ENCODE results near the gene ETFA. TPM values are rescaled to one million over a fixed set of nuclear protein-coding genes. Genes with fewer than 3 reads are reported as not detected.
A peak's percentile ranks its signal among the peaks of the same experiment; 100 is the strongest.
"Not testable (repeated sequence)": the region's sequence is repeated elsewhere in the genome, so short reads cannot be mapped to it uniquely, and the experiment has no call there.

The ETFA gene
- total RNA-seq, 1 donor from 2014 or later: 165 TPM

DNA sequence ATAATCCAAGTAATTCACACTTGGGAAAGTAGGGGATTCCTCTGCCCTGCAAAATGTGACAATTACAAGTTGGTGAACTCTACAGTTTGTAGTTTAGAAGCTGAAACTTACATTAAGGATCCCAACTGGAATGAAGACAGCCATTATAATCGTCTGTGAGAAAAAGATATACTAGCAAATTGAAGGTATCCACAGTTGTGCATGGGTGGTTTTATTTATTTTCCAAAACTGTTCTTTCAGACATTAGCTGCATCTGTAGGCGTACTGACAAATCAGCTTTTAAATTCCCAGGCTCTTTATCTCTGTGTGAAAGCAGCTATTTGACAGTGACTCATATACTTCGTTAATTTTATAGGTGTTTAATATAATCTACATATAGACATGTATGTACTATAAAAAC lies 12.8 kb upstream of the ETFA start:
- no peak for DNase-seq

DNA sequence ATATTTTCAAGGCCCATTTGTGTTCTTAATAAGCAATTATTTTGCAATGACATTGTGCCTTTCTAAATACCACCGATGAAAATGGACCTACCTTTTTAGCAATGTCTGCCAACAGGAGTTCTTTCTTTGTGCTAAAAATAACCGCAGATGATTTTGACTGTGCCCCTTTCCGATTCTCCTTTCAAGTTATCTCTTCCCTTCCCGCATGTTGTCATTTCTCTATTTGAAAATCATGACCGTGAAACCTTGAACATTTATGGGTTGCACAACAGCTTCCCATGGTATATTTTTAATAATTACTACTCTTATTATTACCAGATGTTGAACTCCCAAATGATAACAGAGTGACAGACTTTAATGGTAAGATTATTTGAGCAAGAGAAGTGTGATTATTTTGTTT lies 10.3 kb upstream of the ETFA start:
- no peak for DNase-seq

DNA sequence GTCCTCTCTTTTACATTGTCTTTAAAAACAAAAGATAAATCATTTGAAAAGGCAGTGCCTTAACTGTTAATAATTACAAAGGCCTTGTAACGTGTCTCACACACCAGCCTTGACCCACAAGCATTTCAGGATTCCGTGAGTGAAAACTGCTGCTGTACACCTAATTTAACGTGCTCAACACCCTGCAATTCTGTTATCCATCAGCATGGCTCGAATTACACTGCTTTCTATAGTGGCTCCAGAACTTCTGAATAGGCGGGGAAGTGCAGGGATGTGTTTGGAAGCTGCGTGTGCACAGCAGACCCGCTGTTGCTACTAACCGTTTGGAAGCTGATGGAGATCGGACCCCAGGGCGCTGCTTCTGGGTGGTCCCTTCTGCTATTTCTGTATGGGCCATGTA lies 9.9 kb upstream of the ETFA start:
- no peak for DNase-seq

- DNase-seq: no peak
These were observed 8.7 kb upstream of the ETFA start for GRCh38 chr15:76320012-76320411.

DNA sequence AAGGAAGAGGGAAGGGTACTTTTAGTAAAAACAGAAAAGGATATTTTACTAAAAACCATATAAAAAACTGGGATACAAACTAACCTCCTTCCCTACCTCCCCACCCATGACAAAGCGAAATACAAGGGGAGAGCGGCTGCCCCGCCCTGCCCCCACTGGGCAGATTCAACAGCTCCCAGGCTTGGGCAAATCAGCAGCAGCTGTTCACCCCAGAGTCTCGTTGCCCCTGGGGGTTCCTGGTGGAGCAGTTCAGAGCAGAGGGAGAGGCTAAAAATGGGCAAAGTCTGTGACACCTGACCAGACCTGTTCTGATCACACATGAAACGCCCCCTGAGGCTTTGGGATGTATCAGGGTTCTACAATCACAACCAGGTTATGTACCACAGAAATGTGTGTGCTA lies 2.5 kb upstream of the ETFA start:
- no peak for DNase-seq

- DNase-seq: not testable (repeated sequence)
These were observed 1.9 kb upstream of the ETFA start for GRCh38 chr15:76313175-76313567.

- peak; percentile 46 for DNase-seq
These were observed 1.4 kb upstream of the ETFA start for GRCh38 chr15:76312540-76313174.

DNA sequence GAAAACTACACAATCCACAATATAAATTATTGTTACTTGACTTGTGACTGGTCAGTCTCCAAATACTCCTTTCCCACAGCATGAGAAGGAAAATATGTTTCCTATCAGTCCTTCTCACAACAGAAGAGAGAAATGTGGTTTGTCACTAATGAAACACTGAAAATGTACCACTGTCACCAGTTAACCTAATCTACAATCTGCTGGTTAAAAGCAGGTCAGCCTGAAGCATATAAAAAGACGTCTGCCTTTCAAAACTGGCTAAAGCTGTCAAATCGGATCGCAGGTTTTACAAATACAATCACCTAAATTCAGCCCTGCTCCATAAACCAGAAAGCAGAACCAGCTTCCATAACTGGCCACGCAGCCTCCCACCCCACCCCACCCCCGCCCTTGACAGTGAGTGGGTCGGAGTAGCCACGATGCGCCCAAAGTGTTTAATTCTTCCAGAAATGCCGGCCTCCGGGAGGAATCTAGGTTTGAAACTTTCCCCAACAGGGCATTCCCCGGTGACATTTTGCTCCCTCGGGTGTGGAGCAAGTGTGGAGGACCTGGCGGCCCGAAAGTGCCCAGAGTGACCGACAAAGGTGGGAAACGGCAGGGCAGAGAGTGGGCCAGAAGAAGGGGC lies 682 bp downstream of the ETFA start:
- peak; percentile 38 for DNase-seq

DNA sequence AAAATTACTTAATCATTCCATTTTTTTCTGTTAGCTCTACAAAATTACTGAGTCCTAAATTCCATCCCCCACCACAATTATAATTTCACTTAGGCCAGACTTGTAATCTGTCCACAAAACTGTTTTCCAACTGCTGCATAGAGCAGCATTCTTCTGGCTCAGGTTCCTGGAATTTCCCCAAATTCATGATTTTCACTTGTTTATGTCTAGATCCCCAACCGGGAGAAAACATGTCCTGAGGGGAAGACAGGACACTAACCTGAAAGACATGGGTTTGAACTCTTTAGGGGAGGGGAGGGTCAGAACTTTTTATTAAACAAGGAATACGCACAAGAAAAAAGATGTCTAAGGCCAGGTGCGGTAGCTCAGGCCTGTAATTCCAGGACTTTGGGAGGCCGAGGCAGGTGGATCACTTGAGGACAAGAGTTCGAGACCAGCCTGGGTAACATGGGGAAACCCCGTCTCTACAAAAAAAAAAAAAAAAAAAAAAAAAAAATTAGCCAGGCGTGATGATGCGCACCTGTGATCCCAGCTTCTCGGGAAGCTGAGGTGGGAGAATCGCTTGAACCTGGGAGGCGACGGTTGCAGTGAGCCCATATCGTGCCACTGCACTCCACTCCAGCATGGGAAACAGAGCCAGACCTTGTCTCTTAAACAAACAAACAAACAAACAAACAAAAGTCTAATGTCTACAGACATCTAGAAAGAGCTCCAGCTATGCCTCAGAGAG lies 1.5 kb downstream of the ETFA start:
- DNase-seq: peak; percentile 24

DNA sequence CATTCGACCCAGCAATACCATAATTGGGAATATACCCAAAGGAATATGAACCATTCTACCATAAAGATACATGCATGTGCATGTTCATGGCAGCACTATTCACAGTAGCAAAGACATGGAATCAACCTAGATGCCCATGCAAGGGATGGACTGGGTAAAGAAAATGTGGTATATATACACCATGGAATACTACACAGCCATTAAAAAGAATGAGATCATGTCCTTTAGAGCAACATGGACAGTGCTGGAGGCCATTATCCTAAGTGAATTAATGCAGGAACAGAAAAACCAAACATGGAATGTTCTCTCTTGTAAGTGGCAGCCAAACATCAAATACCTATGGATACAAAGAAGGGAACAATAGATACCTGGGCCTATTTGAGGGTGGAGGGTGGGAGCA lies 7.4 kb downstream of the ETFA start:
- no peak for DNase-seq

- DNase-seq: no peak
These were observed 11.5 kb downstream of the ETFA start for GRCh38 chr15:76299786-76300185.

GRCh38 chr15:76298986-76299385 lies 12.3 kb downstream of the ETFA start:
- DNase-seq: no peak

- DNase-seq: not testable (repeated sequence)
These were observed 13.3 kb downstream of the ETFA start for GRCh38 chr15:76297951-76298350.

- DNase-seq: no peak
These were observed 14.4 kb downstream of the ETFA start for GRCh38 chr15:76296849-76297248.

- not testable (repeated sequence) for DNase-seq
These were observed 16.8 kb downstream of the ETFA start for GRCh38 chr15:76294463-76294862.

DNA sequence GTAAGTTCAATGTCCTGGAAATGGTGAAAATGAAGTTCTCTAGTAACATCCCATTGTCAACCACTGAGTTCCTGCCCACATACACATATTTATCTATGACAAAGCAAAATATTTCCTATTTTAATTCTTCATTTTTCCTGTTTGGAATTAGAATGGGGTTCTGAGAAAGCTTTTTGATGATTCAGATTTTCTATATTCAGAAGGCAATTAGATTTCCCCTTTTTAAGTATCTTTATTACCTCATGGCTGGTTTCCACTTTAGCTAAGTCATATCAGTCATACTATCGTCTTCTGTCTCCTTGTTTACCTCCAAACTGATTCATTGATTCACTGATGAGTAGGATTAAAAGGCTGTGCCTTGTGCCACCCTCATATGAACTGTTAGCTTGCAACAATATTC lies 17.9 kb downstream of the ETFA start:
- peak; percentile 60 for DNase-seq

GRCh38 chr15:76289582-76289981 lies 21.7 kb downstream of the ETFA start:
- DNase-seq: no peak

DNA sequence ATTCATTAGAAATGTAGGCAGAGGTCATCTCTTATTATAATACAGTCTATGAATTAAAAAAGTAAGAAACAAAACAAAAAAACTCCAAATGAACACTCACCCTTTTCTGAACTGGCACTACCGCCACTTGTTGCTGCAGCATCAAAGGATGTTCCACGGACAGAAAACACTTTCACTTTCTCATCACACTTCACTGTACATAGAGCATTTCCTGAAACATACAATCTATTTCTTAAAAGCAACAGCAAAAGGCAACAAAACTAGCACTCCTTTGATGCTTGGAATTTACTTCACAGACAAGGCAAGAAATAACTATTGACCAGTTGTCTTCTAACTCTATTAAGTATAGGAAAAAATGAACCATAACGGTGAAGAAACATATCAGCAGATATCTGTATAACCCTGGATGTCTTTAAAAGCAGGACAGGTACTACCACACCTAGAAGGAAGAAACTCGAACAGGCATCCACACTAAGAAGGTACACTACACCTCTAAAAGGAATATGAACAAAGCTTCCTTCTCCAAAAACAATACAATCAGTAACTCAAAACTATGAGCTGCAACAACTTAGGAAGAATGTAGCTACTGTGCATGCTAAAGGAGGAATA lies 24.9 kb downstream of the ETFA start:
- DNase-seq: peak; percentile 41

DNA sequence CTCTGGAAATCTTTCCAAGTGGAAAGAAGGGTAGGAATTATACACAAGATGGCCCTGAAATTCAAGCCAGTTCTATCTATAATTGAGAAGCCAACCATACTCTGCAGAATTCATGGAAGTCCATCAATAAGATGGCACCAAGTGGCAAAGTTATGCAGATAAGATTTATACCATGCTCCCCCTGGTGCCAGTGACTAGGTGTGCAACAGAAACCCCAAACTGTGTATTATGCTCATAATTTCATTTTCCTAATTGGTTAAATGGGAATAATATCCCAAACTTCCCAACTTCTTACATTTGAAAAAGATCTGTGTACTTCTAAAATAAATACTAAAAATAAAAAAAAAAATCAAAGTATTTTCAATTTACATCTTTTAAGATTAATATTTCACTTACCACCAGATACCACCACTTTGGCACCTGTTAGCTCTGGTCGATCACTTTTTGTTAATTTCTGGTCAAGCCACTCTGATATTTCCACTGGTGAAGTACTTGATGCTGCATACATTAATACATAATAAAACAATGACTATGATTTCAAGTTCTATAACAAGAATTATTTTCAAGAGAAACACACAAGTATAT lies 25.9 kb downstream of the ETFA start:
- DNase-seq: peak; percentile 56

DNA sequence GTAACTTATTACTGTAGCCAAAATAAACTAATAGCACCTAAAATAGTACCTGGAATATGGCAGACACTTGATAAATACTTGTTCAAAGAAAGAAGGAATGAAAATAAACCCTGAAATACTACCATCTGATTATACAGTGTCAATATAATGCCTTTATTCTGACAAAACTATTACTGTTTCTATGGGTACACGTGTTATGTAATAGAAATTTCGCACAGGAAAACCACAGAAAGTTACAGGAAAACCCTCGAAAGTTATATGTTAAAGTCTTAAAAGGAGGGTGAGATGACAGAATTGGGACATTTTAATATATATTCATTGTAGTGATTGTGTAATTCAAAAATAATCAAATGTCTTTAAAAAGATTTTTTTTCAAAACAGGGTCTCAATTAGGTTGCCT lies 28.8 kb downstream of the ETFA start:
- DNase-seq: no peak

DNA sequence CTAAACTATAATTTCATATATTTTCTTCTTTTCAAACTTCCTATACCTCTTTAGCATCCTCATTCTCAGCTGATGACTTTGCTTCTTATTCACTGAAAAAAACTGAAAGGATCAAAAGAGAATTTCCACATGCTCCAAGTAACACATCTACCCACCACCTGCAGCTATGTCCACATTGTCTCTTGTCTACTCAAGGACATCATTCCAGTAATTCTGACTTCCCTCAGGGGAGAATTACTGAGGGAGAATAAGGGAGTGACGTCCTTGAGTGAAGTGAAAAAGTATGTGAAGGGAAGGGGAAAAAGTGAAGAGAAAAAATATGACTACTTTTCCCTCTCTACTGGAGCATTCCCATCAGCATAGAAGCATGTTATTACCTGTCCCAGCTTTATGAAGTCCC lies 32.6 kb downstream of the ETFA start:
- no peak for DNase-seq

- DNase-seq: no peak
These were observed 36.4 kb downstream of the ETFA start for GRCh38 chr15:76274821-76275220.

- peak; percentile 69 for DNase-seq
These were observed 37.0 kb downstream of the ETFA start for GRCh38 chr15:76274226-76274625.

Data from dermis blood vessel endothelial cell (primary cell).